ENCODE results near the gene LNP1.
"Not testable (repeated sequence)": the region's sequence is repeated elsewhere in the genome, so short reads cannot be mapped to it uniquely, and the experiment has no call there.

Gene LNP1

DNA sequence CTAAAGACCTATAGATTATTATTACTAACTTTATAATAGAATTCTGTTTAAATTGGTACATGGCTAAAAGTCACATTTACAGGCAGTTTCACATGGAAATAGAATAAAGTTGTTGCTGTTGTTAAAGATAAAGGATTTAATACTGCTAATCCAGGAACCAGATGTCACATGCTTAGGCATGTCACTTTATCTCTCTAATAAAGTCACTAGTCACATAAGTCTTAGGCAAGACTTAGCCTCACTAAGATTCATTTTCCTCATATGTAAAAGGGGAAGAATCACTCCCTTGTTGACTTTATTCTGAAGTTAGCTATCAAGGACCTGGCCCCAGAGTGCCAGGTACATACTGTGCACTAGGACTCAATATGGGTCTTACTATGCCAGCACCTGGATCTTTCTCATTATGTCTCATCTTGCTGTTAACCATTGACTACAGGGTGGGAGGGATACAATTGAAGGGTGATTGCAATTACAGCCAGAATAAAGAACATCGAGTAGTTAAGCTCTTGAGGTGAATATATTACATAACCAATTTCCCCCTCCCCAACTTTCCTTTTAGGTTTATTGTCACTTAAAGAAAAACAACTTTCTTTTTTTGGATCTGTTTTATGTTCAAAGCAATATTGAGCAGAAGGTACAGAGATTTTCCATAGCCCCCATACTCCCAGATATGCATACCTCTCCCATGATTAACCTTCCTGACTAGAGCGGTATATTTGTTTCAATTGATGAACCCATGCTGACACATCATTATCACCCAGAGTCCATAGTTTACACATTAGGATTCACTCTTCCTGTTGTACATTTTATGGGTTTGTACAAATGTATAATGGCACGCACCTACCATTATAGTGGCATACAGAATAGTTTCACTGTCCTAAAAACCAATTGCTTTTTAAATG is 36.6 kb downstream of the LNP1 start:
- no peak for DNase-seq

DNA sequence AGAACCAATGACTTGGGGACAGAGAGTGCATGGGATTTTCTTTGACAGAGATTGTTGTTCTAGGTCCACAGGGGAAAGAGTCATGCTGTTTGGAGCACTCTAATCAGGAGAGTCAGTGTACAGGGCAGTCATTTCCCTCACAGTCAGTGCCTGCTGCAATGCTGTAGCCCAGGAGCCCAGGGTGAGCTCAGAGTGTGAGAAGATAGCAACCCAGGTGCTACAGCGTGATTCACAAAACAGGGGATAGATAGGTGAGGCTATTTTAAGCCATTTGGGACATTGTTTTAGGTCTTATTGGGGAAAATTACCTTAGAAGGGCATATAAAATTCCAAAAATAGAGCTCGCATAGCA is 37.3 kb downstream of the LNP1 start:
- no peak for DNase-seq

DNA sequence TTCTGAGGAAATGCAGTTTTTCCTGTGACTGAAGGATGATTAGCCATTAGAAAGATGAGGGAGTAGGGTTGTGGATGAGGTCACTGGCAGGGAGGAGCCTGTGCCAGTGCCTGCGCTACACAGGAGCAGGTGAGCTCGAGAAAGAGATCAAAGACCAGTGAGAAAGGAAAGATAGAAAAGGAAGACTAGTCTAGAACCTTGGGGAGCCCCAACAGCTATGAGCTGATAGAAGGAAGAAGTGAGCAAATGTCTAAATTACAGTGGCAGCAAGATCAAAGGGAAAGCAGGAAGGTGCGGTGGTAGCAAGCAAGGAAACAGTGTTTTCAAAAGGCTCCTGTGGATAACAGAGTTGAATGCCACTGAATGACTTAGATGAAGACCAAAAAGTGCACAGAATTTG is 39.6 kb downstream of the LNP1 start:
- DNase-seq: no peak

DNA sequence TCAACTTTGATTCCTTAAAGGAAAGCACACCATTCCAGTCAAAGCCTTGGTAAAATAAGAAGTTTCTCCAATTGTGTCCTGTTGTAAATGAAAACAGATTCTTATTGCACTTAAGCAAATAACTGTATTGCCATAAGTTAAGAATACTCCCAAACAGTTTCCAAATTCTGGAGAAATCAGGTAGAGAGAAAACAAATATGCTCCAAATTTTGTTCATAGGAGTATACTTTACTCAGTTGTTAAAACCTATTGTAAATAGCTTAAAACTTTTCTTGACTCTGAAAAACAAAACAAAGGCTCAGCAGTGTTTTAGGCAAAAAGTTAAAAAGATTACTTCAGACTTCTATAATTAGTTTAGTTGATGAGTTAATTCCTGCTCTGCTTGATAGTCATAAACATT is 42.4 kb downstream of the LNP1 start:
- DNase-seq: no peak

DNA sequence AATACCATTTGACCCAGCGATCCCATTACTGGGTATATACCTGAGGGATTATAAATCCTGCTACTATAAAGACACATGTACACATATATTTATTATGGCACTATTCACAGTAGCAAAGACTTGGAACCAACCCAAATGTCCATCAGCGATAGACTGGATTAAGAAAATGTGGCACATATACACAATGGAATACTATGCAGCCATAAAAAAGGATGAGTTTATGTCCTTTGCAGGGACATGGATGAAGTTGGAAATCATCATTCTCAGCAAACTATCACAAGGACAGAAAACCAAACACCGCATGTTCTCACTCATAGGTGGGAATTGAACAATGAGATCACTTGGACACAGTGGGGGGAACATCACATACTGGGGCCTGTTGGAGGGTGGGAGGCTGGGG is 45.7 kb downstream of the LNP1 start:
- DNase-seq: not testable (repeated sequence)

DNA sequence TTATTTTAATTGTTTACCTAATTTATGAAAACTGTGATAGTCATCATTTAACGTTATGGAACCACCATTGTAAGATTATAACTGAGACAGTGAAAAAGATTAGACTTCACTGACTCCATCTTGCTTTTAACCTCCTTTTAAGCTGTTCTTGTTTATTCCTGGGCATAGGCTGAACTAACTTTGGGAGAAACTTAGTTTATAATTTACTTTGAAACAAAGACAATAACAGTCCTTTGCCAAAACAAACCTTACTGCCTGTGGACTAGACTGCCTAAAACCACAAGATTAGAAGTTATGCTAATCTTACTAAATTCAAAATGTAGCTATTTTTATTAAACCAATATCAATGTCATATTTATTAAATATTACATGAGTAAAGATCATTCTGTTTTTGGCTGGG is 46.7 kb downstream of the LNP1 start:
- no peak for DNase-seq

DNA sequence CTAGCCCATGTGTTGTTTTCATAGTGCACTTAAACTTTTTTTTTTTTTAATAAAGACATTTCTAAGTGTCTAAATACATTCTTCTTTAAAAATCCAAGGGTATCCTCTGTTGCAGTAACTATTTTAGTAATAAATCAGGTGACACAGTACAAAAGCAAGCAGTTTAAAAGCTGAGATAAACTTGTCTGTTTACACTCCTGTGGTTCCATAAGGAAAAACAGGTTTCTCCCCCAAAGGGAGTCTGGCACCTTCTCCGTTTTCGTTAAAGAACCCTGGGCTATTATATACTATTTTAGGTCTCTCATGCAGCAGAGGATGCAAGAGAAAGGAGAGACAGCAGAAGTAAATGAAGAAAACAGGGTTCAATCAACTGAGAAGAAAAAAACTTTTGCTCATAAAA is 47.9 kb downstream of the LNP1 start:
- DNase-seq: no peak

DNA sequence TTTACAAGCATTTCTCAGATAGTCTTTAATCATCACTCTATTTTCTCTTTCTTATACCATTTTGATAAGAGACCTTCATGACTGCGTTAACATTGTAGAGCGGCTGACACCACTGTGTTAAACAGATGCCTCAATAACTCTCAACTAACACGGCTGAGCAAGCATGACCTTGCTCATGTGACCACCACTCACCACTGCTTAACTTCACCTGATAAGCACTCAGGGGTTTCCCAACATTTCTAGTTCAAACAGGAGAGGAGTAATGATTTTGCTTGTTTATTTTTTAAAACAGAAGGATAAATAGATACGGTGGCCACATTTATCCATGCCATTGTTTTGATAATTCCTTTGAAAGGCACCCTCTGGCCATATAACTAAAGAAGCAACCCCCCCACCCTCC is 53.3 kb downstream of the LNP1 start:
- DNase-seq: no peak

DNA sequence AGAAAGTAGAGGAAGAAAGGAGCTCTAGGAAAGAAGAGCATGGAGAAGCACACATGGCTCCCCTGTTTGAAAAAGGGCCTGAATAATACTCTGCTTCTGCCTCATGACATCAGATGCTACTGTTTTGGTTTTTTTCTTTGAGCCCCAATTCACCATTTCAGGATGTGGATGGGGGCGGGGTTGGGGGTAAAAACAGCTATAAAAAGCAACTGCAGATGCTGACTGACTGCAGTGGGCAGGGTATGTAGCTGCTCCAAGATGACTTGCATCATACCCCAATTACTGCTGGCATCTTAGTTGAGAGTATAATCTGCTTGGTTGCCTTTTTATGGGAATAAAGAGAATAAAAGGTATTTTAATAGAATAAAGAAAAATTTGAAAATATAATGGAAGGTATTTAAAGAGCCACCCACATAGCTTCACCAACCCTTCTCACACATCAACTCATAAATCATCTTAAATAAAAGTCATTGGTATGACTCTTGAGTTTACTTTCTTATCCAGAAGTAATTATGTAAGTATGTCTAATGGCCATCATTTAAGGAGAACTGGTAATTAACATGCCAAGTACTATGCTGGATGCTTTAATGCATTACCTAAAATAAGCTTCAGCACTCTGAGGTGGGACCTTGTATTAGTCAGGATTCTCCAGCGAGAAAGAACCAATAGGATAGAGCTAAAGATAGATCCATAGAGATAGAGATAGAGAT is 54.7 kb downstream of the LNP1 start:
- no peak for DNase-seq

DNA sequence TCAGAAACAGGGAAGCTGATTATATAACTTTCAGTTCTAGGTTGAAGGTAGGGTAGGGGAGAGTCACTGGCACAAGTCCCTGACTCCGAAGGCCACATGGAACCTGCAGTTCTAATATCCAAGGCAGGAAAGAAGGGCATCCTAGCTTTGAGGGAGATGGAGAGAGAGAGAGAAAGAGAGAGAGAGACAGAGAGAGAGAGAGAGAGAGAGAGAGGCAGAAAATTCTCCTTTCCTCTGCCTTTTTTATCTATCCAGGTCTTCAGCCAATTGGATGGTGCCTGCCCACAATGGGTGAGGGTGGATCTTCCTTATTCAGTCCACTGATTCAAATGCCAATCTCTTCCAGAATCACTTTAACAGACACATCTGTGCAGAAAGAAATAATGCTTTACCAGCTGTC is 55.4 kb downstream of the LNP1 start:
- DNase-seq: no peak

DNA sequence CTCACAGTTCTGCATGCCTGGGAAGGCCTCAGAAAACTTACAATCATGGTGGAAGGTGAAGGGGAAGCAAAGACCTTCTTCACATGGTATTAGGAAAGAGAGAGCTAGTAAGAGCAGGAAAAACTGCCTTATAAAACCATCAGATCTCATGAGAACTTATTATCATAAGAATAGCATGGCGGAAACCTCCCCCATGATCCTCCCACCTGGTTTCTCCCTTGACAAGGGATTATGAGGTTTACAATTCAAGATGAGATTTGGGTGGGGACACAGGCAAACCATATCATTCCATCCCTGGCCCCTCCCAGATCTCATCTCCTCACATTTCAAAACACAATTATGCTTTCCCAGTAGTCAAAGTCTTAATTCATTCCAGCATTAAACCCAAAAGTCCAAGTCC is 56.5 kb downstream of the LNP1 start:
- no peak for DNase-seq

DNA sequence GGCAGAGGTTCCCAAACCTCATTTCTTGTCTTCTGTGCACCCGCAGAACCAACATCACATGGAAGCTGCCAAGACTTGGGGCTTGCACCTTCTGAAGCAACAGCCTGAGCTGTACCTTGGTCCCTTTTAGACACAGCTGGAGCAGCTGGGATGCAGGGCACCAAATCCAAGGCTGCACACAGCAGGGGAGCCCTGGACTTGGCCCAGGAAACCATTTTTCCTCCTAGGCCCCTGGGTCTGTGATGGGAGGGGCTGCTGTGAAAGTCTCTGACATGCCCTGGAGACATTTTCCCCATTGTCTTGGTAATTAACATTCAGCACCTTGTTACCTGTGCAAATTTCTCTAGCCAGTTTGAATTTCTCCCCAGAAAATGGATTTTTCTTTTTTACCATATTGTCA is 57.5 kb downstream of the LNP1 start:
- no peak for DNase-seq

DNA sequence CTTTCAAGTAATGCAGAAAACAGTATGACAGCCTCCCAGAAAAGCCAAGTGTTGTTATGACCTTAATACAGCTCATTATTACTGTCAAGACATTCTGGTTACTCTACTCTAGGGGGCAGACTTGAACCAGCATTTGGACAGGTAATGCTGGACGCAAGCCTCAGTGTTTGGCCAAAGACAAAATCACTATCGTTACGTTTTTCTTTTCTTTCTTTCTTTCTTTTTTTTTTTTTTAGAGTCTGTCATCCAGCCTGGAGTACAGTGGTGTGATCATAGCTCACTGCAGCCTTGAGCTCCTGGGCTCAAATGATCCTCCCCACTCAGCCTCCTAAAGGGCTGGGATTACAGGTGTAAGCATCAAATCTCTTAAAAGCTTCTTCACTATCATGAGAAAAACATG is 61.7 kb downstream of the LNP1 start:
- no peak for DNase-seq

DNA sequence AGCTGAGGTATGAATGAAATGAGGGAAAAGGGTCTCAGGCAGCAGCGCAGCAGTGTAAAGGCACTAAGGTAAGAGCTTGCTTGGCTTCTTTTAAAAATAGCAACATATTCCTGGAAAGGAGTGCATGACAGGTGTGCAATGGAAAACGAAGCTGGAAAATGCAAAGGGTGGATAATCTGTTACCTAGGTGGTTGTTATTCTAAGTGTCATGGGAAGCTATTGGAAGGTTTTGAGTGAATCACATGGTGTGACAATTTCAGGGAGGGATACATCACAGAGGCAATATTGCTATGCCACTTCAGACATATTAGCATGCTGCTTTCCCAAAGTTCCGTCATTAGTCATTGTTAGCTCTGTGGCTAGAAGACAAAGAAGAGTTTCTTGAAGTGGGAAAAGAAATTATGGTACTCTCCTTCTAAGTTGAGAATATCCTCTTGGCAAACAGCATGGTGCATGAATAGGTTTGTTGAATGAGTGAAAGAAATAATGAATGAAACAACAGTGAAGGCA is 62.4 kb downstream of the LNP1 start:
- DNase-seq: no peak

DNA sequence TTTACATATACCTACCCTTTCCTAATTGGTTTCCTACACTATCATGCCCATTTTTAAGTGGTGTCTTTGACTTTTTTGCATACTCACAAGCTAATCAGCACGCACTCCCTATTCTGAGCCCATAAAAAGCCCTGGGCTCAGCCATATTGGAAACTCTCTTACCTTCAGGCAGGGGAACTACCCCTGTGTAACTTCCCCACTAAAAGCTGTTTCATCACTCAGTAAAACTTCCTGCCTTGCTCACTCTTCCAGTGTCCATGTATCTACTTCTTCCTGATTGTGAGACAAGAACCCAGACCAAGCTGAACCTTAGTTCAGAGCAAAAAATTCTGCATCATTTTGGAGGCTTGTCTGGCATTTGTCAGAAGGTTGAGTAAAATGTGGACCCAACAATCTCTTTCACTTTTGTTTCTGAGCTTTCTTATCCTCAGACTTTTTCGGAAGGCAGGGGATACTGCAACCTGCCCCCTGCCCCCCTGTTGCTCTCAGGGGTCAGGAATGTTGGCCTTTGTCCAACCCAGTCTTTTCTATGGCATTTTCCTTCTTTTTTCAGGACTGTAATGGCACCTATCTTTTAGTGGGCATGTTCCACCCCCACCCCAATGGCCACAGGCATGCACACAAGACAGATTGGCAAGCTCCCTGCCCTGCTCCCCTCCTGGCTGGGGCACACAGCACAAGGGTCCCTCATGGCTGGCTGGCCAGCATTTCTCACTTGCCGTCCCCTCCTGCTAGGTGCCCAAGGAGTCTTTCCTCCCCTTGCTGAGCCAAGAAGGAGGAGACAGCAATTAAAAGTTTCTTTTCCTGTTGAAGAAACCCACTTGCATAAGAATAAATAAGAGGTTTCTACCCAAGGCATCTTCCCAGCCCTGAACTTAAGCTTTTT is 64.8 kb downstream of the LNP1 start:
- DNase-seq: no peak

DNA sequence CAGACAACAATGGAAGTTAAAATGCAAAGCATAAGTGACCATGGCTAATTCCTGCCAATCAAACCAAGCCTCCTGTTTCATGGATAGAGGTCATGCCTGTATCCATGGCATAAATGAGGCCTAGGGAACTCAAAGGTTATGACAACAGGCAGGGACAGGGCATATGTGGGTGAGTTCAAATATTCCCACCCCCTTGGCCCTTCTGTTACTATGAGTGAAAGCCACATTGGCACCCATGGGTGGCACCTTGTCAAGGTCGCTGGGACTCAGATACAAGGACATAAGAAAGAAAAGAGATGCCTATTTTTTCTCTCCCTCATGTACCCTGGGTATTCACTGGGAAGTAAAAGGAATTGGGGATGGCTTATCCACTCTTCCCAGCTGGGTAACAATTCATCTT is 65.8 kb downstream of the LNP1 start:
- no peak for DNase-seq

DNA sequence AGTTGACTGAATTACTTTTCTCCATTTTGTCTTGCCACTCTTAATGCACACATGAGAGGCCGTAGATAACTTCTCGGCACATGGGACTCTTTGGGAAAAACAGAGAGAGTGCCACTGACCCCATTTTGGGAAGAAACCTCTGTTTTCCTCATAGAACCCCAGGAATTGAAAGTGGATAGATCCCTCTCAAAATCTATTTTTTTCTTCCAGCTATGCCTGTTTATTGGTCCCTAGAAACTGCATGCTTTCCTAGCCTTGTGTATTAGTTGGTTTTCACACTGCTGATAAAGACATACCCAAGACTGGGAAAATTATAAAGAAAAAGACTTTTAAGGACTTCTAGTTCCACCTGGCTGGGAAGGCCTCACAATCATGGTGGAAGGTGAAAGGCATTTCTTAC is 67.3 kb downstream of the LNP1 start:
- no peak for DNase-seq

DNA sequence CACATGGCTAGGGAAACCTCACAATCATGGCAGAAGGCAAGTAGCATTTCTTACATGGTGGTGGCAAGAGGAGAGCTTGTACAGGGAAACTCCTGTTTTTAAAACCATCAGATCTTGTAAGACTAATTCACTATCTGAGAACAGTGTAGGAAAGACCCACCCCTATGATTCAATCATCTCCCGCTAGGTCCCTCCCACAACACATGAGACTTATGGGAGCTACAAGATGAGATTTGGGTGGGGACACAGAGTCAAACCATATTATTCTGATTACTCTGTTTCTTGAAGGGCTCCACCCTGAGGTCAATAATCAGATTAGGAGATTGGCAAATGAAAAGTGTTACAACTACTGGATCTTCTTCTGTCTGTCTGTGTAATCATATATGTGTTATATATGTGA is 69.6 kb downstream of the LNP1 start:
- no peak for DNase-seq

DNA sequence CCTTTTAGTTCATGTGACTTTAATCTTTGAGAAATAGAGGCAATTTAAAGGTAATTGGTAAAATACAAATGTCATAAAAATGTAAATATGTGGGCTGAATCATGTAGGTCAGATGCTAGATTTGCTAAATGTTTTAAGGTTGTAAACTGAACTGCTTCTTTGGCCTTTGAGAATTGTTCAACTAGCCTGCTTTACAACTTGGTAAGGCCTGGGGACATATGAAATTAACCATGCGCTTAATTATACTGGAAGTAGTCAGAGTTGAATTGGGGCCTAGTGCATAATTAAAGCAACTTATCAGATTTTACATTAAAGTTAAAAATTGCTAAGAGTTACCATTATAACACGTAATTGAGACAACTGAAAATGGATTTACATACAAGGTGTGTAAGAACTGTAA is 70.1 kb downstream of the LNP1 start:
- DNase-seq: no peak

DNA sequence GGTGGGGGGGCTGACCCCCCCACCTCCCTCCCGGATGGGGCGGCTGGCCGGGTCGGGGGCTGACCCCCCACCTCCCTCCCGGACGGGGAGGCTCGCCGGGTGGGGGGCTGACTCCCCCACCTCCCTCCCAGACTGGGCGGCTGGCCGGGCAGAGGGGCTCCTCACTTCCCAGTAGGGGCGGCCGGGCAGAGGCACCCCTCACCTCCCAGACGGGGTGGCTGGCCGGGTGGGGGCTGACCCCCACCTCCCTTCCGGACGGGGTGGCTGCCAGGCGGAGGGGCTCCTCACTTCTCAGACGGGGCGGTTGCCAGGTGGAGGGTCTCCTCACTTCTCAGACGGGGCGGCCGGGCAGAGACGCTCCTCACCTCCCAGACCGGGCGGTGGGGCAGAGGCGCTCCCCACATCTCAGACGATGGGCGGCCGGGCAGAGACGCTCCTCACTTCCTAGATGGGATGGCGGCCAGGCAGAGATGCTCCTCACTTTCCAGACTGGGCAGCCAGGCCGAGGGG is 76.6 kb downstream of the LNP1 start:
- not testable (repeated sequence) for DNase-seq

DNA sequence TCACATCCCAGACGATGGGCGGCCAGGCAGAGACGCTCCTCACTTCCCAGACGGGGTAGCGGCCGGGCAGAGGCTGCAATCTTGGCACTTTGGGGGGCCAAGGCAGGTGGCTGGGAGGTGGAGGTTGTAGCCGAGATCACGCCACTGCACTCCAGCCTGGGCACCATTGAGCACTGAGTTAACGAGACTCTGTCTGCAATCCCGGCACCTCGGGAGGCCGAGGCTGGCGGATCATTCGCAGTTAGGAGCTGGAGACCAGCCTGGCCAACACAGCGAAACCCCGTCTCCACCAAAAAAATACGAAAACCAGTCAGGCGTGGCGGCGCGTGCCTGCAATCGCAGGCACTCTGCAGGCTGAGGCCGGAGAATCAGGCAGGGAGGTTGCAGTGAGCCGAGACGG is 77.2 kb downstream of the LNP1 start:
- not testable (repeated sequence) for DNase-seq

DNA sequence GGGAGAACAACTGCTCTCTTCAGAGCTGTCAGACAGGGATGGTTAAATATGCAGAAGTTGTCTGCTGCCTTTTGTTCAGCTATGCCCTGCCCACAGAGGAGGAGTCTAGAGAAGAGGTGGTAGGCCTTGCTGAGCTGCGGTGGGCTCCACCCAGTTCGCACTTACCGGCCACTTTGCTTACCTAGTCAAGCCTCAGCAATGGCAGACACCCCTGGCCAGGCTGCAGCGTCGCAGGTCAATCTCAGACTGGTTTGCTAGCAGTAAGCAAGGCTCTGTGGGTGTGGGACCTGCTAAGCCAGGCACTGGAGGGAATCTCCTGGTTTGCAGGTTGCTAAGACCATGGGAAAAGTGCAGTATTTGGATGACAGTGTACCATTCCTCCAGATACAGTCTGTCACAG is 78.7 kb downstream of the LNP1 start:
- DNase-seq: no peak

DNA sequence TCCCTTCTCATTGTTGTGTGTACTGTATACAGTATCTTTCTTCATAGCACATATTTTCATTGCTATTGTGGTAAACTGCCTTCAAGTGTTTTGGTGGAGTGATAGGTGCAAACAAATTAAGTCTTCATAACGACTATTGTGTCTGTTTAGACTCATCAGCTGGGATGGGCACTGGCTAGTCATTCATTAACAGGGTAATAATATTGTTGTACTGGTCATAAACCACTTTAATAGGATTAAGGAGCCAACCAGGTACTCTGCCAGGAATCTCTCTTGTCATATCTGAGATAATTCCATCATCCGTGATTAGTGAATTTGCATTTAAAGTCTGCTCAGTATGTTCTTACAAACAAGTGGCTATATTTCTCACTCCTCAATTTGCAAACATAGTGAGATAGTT is 80.8 kb downstream of the LNP1 start:
- no peak for DNase-seq

Measured in stimulated activated CD4-positive, alpha-beta T cell treated with anti-CD3 and anti-CD28 coated beads, Interleukin-12 subunit alpha, Interleukin-12 subunit beta, amount 100 ng/mL, for 4 hours (primary cell).